Adrenal gland (tissue), 5 donors: ENCODE results near the gene HSPA1L.

Source experiments
- POLR2A ChIP-seq, 2 donors: fragments of 450-650 bp; IDR thresholded peaks; one replicate each; pipeline ENCODE4 v1.6.1; 2017; ENCODE audit warnings: antibody characterized with exemption in 2 of 2, mild to moderate bottlenecking in 2 of 2, moderate library complexity in 1 of 2
- TF ChIP-seq, protein P1 (sequence below), 6 experiments: fragments of 450-650 bp in 4 of 6; fragments of 200-600 bp in 2 of 6; sonication (generic) in 1 of 6; IDR thresholded peaks; 1 replicate in 5 of 6; 2 replicates in 1 of 6; pipeline versions ENCODE4 v1.5.1 to v1.8.0; 2016 to 2021; ENCODE audit warnings: antibody characterized with exemption in 6 of 6, mild to moderate bottlenecking in 2 of 6, moderate library complexity in 1 of 6
- donor health status: DM: no; HTN: no; CAD: no.

DNA sequence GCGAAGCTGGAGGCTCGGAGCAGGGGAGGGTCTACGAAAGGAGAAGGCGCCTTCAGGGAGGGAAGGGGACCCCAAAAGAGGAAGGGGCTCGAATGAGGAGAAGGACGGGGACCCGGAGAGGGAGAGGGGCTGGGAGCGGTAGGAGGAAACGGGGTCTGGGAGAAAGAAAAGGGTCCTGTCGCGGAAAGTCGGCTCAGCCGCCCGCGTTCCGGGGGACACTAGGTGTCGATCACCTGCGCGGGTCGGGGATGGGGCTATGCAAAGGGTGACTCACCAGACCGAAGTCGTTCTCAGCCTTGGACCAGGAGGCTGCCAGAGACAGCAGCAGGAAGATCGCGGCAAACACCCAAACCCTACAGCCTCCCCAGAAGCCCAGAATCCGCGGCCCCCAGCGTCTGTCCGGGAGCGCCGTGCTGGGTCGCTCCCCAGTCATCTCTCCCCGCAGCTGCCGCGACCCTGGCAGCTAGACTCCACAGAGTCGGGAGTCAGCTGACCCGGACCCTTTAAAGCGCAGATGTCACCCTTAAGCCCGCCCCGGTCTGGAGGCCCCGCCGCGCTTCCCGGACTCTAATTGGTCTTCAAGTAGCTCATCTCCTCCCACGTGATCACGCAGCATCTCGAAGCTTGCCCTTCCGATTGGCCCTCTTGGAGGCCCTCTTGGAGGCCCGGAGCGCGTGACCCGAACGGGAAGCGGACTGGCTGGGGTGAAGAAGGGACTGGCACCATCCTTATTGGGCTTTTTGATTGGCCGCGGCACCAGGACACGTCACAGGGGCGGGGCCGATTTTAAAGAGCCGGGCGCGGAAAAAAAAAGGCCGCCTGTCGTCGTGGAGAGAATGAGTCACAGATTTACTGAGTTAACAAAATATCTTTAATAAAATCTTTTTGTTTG, 47.5 kb upstream of the HSPA1L start, which contains the start of gene NEU1:
- TF ChIP-seq, protein P1, sequence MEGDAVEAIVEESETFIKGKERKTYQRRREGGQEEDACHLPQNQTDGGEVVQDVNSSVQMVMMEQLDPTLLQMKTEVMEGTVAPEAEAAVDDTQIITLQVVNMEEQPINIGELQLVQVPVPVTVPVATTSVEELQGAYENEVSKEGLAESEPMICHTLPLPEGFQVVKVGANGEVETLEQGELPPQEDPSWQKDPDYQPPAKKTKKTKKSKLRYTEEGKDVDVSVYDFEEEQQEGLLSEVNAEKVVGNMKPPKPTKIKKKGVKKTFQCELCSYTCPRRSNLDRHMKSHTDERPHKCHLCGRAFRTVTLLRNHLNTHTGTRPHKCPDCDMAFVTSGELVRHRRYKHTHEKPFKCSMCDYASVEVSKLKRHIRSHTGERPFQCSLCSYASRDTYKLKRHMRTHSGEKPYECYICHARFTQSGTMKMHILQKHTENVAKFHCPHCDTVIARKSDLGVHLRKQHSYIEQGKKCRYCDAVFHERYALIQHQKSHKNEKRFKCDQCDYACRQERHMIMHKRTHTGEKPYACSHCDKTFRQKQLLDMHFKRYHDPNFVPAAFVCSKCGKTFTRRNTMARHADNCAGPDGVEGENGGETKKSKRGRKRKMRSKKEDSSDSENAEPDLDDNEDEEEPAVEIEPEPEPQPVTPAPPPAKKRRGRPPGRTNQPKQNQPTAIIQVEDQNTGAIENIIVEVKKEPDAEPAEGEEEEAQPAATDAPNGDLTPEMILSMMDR (IDR thresholded peaks at IDR 0.05): no peak
- peak; percentile 97 to 99 for TF ChIP-seq POLR2A (IDR thresholded peaks at IDR 0.05)
